Progenitor cell of endocrine pancreas (in vitro differentiated cells): Measurements from ENCODE around the gene HEMK1. TPM values are rescaled to one million over a fixed set of nuclear protein-coding genes. Genes with fewer than 3 reads are reported as not detected.
A peak's percentile ranks its signal among the peaks of the same experiment; 100 is the strongest.

Experiments used
- DNase-seq: peaks from one replicate; pipeline ENCODE4 v3.0.0; 2021; ENCODE audit warnings: low spot score; ENCODE audit not compliant: unreplicated experiment
- H3K27ac Mint-ChIP-seq: 2 replicates; pipeline ENCODE4 v1.8.0; 2021; ENCODE audit warnings: mild to moderate bottlenecking, moderate library complexity, mixed read lengths
- H3K27me3 Mint-ChIP-seq: 2 replicates; pipeline ENCODE4 v1.8.0; 2021; ENCODE audit warnings: mixed read lengths
- H3K36me3 Mint-ChIP-seq: 2 replicates; pipeline ENCODE4 v1.8.0; 2022; ENCODE audit warnings: mixed read lengths; ENCODE audit not compliant: insufficient read depth
- H3K4me1 Mint-ChIP-seq: 2 replicates; pipeline ENCODE4 v1.8.0; 2021; ENCODE audit warnings: low read depth, mixed read lengths
- H3K4me3 Mint-ChIP-seq: 2 replicates; pipeline ENCODE4 v1.8.0; 2021; ENCODE audit warnings: low read depth, mild to moderate bottlenecking, moderate library complexity, mixed read lengths
- H3K9me3 Mint-ChIP-seq: 2 replicates; pipeline ENCODE4 v1.8.0; 2021; ENCODE audit warnings: low read depth, mixed read lengths
- total RNA-seq: library from RNA; stranded (reverse); gene quantifications from 2 replicates; pipeline ENCODE4 v1.2.1, GENCODE V29; 2021
- TF ChIP-seq, protein P1 (sequence below): fragments of 200-600 bp; sonication (generic); IDR thresholded peaks from one replicate; pipeline ENCODE4 v1.5.0; 2021; ENCODE audit warnings: antibody characterized with exemption, mild to moderate bottlenecking; ENCODE audit not compliant: unreplicated experiment

The HEMK1 gene
- total RNA-seq, 1 donor from 2014 or later: 23.7 TPM

DNA sequence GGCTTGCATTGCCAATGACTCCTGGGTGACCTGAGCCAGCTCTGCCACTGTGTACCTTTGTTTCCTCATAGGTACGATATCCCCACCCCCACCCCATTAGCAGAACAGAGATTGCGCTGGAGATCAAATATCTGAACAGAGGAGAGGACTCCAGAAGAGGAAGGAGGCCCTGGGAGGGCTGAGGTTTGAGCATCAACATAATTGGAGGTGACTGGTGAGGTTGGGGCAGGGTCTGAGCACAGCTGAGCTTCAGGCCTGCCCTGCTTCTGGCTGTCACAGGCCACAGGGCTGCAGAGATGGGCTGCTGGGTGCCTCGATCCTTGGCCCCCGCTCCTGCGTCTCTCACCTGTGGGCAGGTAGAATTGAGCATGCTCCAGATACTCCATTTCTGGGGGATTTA lies 44.6 kb upstream of the HEMK1 start:
- DNase-seq: no peak
- Mint-ChIP-seq H3K4me1 (peaks cover 6% of the 10 kb centered on the region), H3K36me3 (no peaks in the 10 kb centered on the region)

DNA sequence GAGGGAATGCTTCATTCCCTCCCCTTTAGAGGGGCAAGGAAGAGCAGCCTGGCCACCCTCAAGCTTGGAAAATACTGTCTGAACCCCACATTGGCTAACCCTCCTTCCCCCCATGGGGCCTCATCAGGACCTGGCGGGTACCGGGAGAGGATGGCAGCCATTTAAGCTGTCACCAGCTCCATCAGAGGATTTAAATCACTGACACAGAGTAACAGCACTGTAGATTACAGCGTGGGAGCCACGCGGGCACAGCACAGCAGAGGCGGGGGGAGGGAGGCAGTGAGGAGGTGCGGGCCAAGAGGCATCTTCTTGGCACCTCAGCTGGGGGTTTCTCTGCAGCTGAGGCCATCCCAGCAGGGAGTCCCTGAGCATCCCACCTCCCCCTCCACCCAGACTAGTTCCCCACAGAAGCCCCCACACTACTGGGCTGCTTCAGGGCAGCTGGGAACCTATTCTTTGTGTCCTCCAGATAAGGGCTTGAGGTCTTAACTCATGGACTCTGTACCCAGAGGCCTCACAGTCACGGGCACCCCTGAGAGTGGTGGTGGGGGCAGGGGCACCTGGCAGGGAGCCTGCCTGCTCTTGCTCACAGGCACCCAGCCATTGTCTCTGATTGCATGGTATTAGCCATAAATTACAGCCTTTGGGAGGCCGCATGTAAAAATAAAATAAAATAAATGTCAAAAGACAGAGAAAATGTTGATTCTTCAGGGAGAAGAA lies 44.0 kb upstream of the HEMK1 start:
- H3K9me3 Mint-ChIP-seq: no peaks in the 10 kb centered on the region
- H3K27ac Mint-ChIP-seq: peak overlapping the region; percentile 71
- peaks cover 34% of the 10 kb centered on the region for H3K27me3 Mint-ChIP-seq
- no peak overlapping the region for H3K4me3 Mint-ChIP-seq
- H3K36me3 Mint-ChIP-seq: no peaks in the 10 kb centered on the region
- H3K4me1 Mint-ChIP-seq: peaks cover 9% of the 10 kb centered on the region
- DNase-seq: no peak
- TF ChIP-seq, protein P1, sequence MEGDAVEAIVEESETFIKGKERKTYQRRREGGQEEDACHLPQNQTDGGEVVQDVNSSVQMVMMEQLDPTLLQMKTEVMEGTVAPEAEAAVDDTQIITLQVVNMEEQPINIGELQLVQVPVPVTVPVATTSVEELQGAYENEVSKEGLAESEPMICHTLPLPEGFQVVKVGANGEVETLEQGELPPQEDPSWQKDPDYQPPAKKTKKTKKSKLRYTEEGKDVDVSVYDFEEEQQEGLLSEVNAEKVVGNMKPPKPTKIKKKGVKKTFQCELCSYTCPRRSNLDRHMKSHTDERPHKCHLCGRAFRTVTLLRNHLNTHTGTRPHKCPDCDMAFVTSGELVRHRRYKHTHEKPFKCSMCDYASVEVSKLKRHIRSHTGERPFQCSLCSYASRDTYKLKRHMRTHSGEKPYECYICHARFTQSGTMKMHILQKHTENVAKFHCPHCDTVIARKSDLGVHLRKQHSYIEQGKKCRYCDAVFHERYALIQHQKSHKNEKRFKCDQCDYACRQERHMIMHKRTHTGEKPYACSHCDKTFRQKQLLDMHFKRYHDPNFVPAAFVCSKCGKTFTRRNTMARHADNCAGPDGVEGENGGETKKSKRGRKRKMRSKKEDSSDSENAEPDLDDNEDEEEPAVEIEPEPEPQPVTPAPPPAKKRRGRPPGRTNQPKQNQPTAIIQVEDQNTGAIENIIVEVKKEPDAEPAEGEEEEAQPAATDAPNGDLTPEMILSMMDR: no peak

More for the DNA sequence above, 44.6 kb upstream of the HEMK1 start:
- TF ChIP-seq, protein P1: no peak
- no peak overlapping the region for H3K27ac Mint-ChIP-seq
- no peaks in the 10 kb centered on the region for H3K9me3 Mint-ChIP-seq
- H3K27me3 Mint-ChIP-seq: peaks cover 34% of the 10 kb centered on the region
- no peak overlapping the region for H3K4me3 Mint-ChIP-seq

DNA sequence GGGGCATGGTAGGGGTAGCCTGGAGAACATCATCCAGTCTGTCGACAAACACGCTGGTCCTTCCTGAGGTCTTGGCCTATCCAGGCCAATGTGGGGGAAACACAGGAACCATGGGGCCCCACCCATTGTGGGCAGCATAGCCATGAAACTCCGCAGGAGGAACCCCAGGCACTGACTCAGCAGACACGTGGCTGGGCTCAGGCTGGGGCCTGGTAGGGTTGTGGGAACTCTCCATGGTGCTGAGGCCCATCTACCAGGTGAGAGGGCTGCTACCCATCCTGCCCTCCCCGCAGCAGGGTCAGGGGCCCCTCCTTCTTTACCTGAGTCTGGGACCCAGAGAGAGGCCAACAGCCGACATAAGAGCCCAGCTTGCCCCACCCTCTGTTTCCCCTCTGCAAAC lies 43.3 kb upstream of the HEMK1 start:
- peaks cover 28% of the 10 kb centered on the region for H3K27me3 Mint-ChIP-seq
- no peak overlapping the region for H3K4me3 Mint-ChIP-seq
- DNase-seq: peak; percentile 67
- TF ChIP-seq, protein P1: no peak
- H3K27ac Mint-ChIP-seq: peak overlapping the region; percentile 71
- peaks cover 9% of the 10 kb centered on the region for H3K4me1 Mint-ChIP-seq
- H3K9me3 Mint-ChIP-seq: no peaks in the 10 kb centered on the region
- H3K36me3 Mint-ChIP-seq: no peaks in the 10 kb centered on the region

DNA sequence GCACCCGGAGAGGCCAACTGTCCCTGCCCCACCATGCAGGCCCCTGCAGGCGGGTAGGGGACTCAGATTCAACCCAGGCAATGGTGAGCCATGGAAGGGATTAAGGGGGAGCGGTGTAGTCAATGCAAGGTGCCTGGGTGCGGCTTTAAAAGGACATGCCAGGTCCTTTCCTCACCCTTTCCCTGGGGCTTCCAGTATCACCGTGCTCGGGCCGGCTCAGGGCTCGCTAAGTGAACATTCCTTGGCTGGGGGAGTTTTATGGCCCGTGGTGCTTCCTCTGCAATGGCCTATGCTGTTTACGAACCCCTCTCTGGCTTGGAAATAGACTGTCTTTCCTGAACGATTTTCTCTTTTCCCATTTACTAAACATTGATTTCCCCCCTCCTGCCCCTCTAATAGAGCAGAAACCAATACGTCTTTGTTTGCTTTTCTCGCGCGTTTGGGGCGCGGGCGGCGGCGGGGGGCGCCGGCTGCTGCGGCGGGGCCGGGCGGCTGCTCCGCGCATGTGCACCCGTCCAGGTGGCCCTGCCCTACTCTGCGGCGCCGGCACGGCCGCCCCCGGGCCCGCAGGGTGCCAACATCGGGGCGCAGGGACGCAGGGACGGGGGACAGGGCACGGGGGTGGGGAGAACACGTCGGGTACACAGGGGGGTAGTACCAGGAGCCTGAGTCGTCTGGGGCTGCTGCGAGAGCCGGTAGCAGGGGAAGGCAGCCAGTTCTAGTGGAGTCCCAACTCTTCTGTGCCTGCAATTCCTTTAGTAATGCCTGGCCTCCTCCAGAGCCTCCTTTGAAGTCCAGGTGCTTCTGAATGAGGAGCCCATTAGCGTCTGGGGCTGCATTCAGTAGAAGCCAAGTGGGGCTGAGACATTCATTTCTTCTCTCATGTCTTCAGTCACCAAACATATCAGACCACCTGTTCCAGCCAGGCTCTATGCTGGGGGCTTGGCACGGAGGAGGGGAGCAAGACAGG lies 39.0 kb upstream of the HEMK1 start:
- H3K36me3 Mint-ChIP-seq: no peaks in the 10 kb centered on the region
- no peak for DNase-seq
- TF ChIP-seq, protein P1: no peak
- H3K27me3 Mint-ChIP-seq: peaks cover 46% of the 10 kb centered on the region
- H3K4me1 Mint-ChIP-seq: peaks cover 12% of the 10 kb centered on the region
- no peaks in the 10 kb centered on the region for H3K9me3 Mint-ChIP-seq
- peak overlapping the region; percentile 58 for H3K4me3 Mint-ChIP-seq
- H3K27ac Mint-ChIP-seq: no peak overlapping the region

DNA sequence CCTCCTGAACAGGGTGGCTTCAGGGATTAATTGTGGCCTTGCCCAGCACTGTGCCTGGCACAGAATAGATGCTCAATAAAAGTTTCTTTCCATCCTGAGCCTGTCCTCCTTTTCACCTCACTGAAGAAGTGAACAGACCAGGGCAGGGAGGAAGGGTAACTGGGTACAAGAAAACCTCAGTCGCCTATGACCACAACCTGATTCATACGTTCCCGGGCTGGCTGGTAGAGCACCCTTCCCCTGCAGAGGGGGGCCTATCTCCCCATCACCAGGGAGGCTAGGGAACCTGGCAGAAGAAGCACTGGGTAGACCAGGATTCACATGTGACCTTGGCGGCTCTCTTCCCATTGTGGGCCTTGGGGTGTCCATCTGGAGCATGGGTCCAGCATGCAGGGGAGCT lies 38.1 kb upstream of the HEMK1 start:
- Mint-ChIP-seq H3K4me1 (peaks cover 12% of the 10 kb centered on the region), H3K9me3 (no peaks in the 10 kb centered on the region), H3K4me3 (no peak overlapping the region), H3K27me3 (peaks cover 56% of the 10 kb centered on the region), H3K27ac (no peak overlapping the region), H3K36me3 (no peaks in the 10 kb centered on the region)
- TF ChIP-seq, protein P1: no peak
- no peak for DNase-seq
